ENCODE results near the gene ADH1B. TPM values are rescaled to one million over a fixed set of nuclear protein-coding genes. Genes with fewer than 3 reads are reported as not detected.

ADH1B gene
- total RNA-seq, 3 donors from 2014 or later (not counting 1 experiment from before 2014, with no cell fraction given): not detected

DNA sequence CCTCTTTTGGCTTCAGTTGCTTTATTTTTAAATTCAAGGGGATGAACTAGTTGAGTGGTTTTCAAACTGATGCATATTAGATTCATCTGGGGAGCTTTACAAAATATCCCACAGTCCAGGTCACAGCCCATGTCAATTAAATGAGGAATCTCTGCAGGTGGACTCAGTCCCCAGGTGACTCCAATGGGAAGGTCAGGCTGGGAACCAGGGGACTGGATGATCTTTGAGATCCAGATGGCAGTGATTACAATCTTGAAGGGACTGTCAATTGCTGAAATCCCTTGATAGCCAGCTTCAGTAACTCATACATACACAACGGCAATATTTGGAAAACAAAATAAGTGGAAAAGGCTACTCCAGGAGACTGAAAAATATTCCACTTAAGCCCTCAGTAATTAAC, 7.0 kb downstream of the ADH1B start:
- Histone ChIP-seq H3K4me3 (ENCODE audit: low read length) (no peak overlapping the region), H3K4me1 (ENCODE audit: control insufficient read depth, insufficient read depth, low read length) (no peaks in the 10 kb centered on the region), H3K36me3 (ENCODE audit: control insufficient read depth, insufficient read depth, low read length) (no peaks in the 10 kb centered on the region), H3K9me3 (ENCODE audit: control insufficient read depth, insufficient read depth, low read length) (no peaks in the 10 kb centered on the region), H3K27me3 (ENCODE audit: control insufficient read depth, insufficient read depth, low read length) (no peaks in the 10 kb centered on the region), H3K27ac (ENCODE audit: low read length) (no peak overlapping the region)
- peaks cover 0 to 2% of the 10 kb centered on the region in 2 donors for H3K27me3 Mint-ChIP-seq (ENCODE audit: low read depth in 2 of 2)
- H3K9me3 Mint-ChIP-seq: no peaks in the 10 kb centered on the region
- TF ChIP-seq, protein P1, sequence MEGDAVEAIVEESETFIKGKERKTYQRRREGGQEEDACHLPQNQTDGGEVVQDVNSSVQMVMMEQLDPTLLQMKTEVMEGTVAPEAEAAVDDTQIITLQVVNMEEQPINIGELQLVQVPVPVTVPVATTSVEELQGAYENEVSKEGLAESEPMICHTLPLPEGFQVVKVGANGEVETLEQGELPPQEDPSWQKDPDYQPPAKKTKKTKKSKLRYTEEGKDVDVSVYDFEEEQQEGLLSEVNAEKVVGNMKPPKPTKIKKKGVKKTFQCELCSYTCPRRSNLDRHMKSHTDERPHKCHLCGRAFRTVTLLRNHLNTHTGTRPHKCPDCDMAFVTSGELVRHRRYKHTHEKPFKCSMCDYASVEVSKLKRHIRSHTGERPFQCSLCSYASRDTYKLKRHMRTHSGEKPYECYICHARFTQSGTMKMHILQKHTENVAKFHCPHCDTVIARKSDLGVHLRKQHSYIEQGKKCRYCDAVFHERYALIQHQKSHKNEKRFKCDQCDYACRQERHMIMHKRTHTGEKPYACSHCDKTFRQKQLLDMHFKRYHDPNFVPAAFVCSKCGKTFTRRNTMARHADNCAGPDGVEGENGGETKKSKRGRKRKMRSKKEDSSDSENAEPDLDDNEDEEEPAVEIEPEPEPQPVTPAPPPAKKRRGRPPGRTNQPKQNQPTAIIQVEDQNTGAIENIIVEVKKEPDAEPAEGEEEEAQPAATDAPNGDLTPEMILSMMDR (IDR thresholded peaks at IDR 0.05): no peak
- no peak overlapping the region for H3K4me3 Mint-ChIP-seq
- no peak for DNase-seq
- H3K36me3 Mint-ChIP-seq: no peaks in the 10 kb centered on the region
- no peak overlapping the region for H3K27ac Mint-ChIP-seq
- intact Hi-C loops (cut with micrococcal nuclease): no loop called here
- H3K4me1 Mint-ChIP-seq: no peaks in the 10 kb centered on the region
- 100% methylated on average over 1 of the region's 1 CpG for WGBS (ENCODE audit: insufficient coverage)
- no peak for ATAC-seq

DNA sequence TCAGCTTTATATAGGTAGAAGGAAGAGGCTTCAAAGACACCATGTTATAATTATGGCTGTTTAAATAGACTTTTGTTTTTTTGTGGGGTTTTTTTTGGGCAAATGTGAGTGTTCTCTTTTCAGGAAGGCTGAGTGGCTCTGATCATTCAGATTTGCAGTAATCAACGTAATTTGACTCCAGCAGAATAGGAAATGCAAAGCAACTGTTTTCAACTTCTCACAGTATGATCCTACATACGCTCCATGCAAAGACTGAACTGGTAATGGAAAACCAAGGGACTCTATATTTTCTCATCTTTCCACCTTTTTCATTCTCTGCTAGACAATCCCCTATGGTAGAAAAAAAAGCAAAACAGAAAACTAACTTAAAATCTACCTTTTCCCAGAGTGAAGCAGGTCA, 10.8 kb downstream of the ADH1B start:
- 60% methylated on average over 2 of the region's 2 CpGs for WGBS (ENCODE audit: insufficient coverage)
- no peaks in the 10 kb centered on the region for H3K9me3 ChIP-seq (ENCODE audit: control insufficient read depth, insufficient read depth, low read length)
- H3K36me3 ChIP-seq (ENCODE audit: control insufficient read depth, insufficient read depth, low read length): no peaks in the 10 kb centered on the region
- H3K27me3 ChIP-seq (ENCODE audit: control insufficient read depth, insufficient read depth, low read length): no peaks in the 10 kb centered on the region
- no peaks in the 10 kb centered on the region for H3K4me1 ChIP-seq (ENCODE audit: control insufficient read depth, insufficient read depth, low read length)
- H3K4me1 Mint-ChIP-seq: no peaks in the 10 kb centered on the region
- no peak for ATAC-seq
- no peaks in the 10 kb centered on the region for H3K36me3 Mint-ChIP-seq
- intact Hi-C loops (cut with micrococcal nuclease): no loop called here
- DNase-seq: no peak
- peaks cover 0 to 2% of the 10 kb centered on the region in 2 donors for H3K9me3 Mint-ChIP-seq
- H3K27me3 Mint-ChIP-seq (ENCODE audit: low read depth in 2 of 2): no peaks in the 10 kb centered on the region
- H3K27ac Mint-ChIP-seq: no peak overlapping the region
- no peak overlapping the region for H3K4me3 ChIP-seq (ENCODE audit: low read length)
- no peak overlapping the region for H3K27ac ChIP-seq (ENCODE audit: low read length)
- TF ChIP-seq, protein P1 (IDR thresholded peaks at IDR 0.05): no peak
- no peak overlapping the region for H3K4me3 Mint-ChIP-seq

DNA sequence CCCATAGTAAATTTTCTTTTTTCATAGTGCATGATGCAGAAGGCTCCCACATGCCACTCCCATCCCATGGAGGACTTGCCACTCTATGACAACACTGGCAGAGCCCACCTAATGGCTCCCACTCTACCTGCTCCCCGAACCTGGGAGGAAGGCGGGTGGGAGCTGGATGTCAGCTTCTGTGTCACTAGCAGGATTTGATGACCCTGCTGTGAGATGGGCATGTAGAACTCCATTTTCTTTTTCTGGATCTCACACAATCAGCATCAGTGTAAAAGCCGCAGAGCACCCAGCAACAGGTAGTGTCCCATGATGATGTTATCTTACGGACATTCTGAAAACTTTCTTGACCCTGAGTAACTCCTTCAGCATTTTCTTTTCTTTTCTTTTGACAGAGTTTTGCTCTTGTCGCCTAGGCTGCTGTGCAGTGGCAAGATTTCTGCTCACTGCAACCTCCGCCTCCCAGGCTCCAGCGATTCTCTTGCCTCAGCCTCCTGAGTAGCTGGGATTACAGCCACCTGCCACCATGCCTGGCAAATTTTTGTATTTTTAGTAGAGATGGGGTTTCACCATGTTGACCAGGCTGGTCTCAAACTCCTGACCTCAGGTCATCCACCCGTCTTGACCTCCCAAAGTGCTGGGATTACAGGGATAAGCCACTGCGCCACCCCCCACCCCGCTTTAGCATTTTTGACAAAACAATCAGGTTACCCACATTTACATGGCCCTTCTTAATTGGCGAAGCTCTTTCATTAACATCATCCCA, 15.4 kb downstream of the ADH1B start:
- Mint-ChIP-seq H3K36me3 (no peaks in the 10 kb centered on the region), H3K27me3 (ENCODE audit: low read depth in 2 of 2) (no peaks in the 10 kb centered on the region), H3K4me3 (no peak overlapping the region), H3K4me1 (no peaks in the 10 kb centered on the region), H3K27ac (no peak overlapping the region), H3K9me3 (peaks cover 2% of the 10 kb centered on the region in 2 donors)
- intact Hi-C loops (cut with micrococcal nuclease): no loop called here
- Histone ChIP-seq H3K4me1 (ENCODE audit: control insufficient read depth, insufficient read depth, low read length) (no peaks in the 10 kb centered on the region), H3K36me3 (ENCODE audit: control insufficient read depth, insufficient read depth, low read length) (no peaks in the 10 kb centered on the region), H3K27ac (ENCODE audit: low read length) (no peak overlapping the region), H3K4me3 (ENCODE audit: low read length) (no peak overlapping the region), H3K9me3 (ENCODE audit: control insufficient read depth, insufficient read depth, low read length) (no peaks in the 10 kb centered on the region), H3K27me3 (ENCODE audit: control insufficient read depth, insufficient read depth, low read length) (no peaks in the 10 kb centered on the region)
- no peak for DNase-seq
- ATAC-seq: no peak
- TF ChIP-seq, protein P1 (IDR thresholded peaks at IDR 0.05): no peak
- WGBS (ENCODE audit: insufficient coverage): 92% methylated on average over 10 of the region's 11 CpGs
